ENCODE measurements around the gene SIMC1.
A peak's percentile ranks its signal among the peaks of the same experiment; 100 is the strongest.

Gene SIMC1

DNA sequence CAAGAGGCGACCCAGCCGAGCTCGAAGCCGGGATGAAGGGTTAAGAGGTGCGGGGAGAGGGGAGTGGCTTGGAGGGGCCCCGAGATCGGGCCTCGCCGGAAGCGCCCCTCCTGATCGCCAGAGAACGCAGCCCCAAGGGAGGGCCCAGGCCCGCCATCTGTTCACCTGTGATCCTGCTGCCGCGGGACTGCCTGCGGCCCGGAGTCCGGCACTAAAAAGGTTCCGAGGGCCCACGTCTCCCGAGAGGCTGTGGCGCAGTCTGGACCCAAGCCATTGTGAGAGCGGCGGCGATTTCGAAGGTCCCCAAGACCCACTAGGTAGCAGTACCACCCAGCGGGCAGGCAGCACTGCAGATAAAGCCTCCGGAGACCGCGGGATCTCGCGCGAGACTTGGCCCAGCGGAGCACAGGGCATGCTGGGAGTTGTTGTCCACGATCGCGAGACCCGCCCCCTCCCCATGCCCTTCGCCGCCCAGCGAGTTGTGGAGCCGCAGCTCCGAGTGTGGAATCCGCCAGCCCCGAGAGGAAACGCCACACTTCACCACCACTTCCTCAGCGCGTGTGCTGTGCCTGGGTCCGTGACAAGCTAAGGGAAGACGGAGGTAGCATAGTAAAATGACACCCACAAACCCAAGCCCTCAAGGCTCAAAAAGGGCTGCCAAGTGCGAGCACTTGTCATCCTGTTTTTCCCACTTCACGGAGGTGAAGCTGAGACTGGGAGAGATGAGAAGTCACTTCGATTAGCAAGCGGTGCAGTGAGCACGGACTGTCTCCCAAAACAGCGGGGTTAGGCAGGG, 123.4 kb downstream of the SIMC1 start, which contains the start of gene KIAA1191:
Gene KIAA1191, minus strand, starts transcription at position 328 of the 796 bp plus-strand sequence. CDS start 2,256 bp downstream, outside the sequence.
- DNase-seq (ENCODE audit: extremely low read depth, insufficient read length): peak; percentile 95
- H3K4me3 ChIP-seq (replicated peaks; ENCODE audit: low read depth, low read length): peak within 1 kb of the TSS; percentile 97
- no peaks in the 10 kb centered on the region for H3K27me3 ChIP-seq (replicated peaks; ENCODE audit: control insufficient read depth, insufficient read depth, low read length)
- TF ChIP-seq, protein P1, sequence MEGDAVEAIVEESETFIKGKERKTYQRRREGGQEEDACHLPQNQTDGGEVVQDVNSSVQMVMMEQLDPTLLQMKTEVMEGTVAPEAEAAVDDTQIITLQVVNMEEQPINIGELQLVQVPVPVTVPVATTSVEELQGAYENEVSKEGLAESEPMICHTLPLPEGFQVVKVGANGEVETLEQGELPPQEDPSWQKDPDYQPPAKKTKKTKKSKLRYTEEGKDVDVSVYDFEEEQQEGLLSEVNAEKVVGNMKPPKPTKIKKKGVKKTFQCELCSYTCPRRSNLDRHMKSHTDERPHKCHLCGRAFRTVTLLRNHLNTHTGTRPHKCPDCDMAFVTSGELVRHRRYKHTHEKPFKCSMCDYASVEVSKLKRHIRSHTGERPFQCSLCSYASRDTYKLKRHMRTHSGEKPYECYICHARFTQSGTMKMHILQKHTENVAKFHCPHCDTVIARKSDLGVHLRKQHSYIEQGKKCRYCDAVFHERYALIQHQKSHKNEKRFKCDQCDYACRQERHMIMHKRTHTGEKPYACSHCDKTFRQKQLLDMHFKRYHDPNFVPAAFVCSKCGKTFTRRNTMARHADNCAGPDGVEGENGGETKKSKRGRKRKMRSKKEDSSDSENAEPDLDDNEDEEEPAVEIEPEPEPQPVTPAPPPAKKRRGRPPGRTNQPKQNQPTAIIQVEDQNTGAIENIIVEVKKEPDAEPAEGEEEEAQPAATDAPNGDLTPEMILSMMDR (IDR thresholded peaks at IDR 0.05; ENCODE audit: insufficient read depth, low read length, poor library complexity, severe bottlenecking): no peak
- H3K36me3 ChIP-seq (ENCODE audit: control insufficient read depth, insufficient read depth, low read length): no peaks in the 10 kb centered on the region; the same call in 1 of the 2 replicates

DNA sequence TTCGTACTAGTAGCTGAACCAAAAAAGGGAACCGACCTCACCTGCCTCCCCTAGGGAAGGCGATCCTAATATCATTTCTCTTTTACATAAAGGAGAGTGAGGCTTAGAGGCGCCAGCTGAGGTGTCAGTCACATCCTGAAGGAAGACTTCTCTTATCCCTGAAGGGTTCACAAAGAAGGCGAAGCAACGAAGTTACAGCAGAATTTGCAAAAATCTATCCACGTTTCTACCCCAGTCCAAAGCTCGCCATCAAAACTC, 123.9 kb downstream of the SIMC1 start:
- DNase-seq (ENCODE audit: extremely low read depth, insufficient read length): no peak
- TF ChIP-seq, protein P1 (IDR thresholded peaks at IDR 0.05; ENCODE audit: insufficient read depth, low read length, poor library complexity, severe bottlenecking): no peak
- Histone ChIP-seq H3K36me3 (ENCODE audit: control insufficient read depth, insufficient read depth, low read length) (no peaks in the 10 kb centered on the region; the same call in 1 of the 2 replicates), H3K4me3 (replicated peaks; ENCODE audit: low read depth, low read length) (peak overlapping the region; percentile 97), H3K27me3 (replicated peaks; ENCODE audit: control insufficient read depth, insufficient read depth, low read length) (no peaks in the 10 kb centered on the region)

DNA sequence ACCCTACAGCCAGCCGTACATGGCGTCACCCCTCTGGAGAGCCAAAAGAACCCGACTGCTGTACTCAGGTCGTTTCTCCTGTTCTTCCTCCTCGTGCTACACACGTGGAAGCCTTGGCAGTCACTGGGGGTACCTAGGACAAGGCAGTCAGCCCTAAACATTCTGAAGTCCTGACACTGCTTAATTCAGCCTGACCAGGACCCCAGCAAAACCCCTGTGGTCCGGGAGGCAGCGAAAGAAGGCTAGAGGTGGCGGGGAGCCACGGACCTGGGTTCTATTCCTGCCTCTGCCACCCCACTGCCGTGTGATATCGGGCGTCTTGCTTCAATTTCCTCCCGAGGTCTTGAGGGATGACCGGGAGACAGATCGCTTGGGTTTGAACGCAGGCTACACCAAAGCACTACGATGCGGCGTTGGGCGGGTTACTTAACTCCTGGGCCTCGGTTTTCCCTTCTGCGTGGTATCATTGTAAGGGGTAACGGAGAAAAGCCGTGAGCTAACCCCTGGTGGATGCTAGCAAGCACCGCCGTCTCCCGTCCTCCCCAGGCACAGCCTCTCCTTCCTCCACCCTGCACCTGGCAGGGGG, 126.6 kb downstream of the SIMC1 start:
- peak overlapping the region; percentile 70 for H3K4me3 ChIP-seq (replicated peaks; ENCODE audit: low read depth, low read length)
- no peaks in the 10 kb centered on the region for H3K27me3 ChIP-seq (replicated peaks; ENCODE audit: control insufficient read depth, insufficient read depth, low read length)
- TF ChIP-seq, protein P1 (IDR thresholded peaks at IDR 0.05; ENCODE audit: insufficient read depth, low read length, poor library complexity, severe bottlenecking): no peak
- no peak for DNase-seq (ENCODE audit: extremely low read depth, insufficient read length)
- H3K36me3 ChIP-seq (ENCODE audit: control insufficient read depth, insufficient read depth, low read length): no peaks in the 10 kb centered on the region; the same call in 1 of the 2 replicates

DNA sequence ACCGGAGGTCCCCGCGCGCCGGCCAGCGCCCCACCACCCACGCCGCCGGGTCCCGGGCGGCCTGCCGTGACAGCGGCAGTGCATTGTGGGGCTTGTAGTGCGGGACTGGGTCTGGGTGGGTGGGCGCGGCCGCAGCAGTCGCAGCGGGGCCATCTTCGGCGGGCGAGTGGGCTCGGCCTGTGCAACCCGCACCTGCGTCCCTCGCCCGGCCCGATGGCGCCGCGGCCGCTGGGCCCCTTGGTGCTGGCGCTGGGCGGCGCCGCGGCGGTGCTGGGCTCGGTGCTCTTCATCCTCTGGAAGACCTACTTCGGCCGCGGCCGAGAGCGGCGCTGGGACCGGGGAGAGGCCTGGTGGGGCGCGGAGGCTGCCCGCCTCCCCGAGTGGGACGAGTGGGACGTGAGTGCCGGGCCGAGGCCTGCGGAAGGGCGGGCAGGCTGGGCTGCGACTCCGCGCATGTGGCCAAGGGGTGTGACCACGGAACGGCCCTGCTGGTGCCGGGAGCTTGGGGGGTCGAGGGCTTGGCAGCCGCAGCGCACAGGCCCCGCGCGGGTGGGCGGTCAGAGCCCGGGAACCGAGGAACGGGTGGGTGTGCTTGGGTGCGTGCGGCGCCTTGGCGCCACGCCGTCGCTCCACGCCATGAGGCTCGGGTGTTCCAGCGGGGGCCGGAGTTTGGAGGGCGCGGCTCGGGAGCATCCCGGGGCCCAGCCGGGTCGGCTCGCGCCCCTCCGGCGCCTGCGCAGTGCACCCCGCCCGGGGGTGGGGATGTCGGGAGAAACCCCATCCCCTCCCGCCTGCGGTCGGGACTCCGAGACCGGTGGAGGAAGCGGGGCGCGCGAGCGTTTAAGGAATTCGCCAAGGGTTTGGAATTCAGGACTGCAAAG, 127.4 kb downstream of the SIMC1 start, which contains the start of gene ARL10:
Gene ARL10, plus strand, starts transcription at position 137 of the 881 bp plus-strand sequence. Its CDS starts 77 bp downstream, at position 214.
- TF ChIP-seq, protein P1 (IDR thresholded peaks at IDR 0.05; ENCODE audit: insufficient read depth, low read length, poor library complexity, severe bottlenecking): no peak
- DNase-seq (ENCODE audit: extremely low read depth, insufficient read length): peak; percentile 73
- Histone ChIP-seq H3K4me3 (replicated peaks; ENCODE audit: low read depth, low read length) (peak within 1 kb of the TSS; percentile 70), H3K36me3 (ENCODE audit: control insufficient read depth, insufficient read depth, low read length) (no peaks in the 10 kb centered on the region; the same call in 1 of the 2 replicates), H3K27me3 (replicated peaks; ENCODE audit: control insufficient read depth, insufficient read depth, low read length) (no peaks in the 10 kb centered on the region)

DNA sequence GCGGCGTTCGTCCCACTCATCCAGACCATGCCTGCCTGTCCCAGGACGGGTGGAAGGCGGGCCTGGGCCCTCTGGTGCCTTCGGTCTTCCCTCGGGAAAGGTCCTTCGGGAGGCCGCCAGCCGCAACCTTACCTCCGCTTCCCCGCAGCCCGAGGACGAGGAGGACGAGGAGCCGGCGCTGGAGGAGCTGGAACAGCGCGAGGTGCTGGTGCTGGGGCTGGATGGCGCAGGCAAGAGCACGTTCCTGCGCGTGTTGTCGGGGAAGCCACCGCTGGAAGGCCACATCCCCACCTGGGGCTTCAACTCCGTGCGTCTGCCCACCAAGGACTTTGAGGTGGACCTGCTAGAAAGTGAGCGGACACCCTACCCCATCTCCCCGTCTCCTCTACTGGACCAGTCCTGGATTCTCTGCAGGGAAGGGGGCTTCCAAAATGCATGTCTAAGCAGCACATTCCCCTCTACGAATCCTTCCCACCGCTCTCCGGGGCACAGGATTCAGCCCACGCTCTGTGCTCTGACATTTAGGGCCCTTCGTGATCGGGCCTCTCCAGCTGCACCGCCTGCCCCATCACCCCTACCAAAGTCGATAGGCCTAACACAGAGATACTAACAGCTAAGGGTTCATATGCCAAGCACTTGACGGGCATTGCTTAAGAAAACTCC, 128.1 kb downstream of the SIMC1 start:
- Histone ChIP-seq H3K36me3 (ENCODE audit: control insufficient read depth, insufficient read depth, low read length) (no peaks in the 10 kb centered on the region; the same call in 1 of the 2 replicates), H3K27me3 (replicated peaks; ENCODE audit: control insufficient read depth, insufficient read depth, low read length) (no peaks in the 10 kb centered on the region), H3K4me3 (replicated peaks; ENCODE audit: low read depth, low read length) (peak overlapping the region; percentile 70)
- peak; percentile 23 for DNase-seq (ENCODE audit: extremely low read depth, insufficient read length)
- TF ChIP-seq, protein P1 (IDR thresholded peaks at IDR 0.05; ENCODE audit: insufficient read depth, low read length, poor library complexity, severe bottlenecking): no peak

Data from GM06990 (cell line).